ENCODE results near the gene CCDC177.

Gene CCDC177

DNA sequence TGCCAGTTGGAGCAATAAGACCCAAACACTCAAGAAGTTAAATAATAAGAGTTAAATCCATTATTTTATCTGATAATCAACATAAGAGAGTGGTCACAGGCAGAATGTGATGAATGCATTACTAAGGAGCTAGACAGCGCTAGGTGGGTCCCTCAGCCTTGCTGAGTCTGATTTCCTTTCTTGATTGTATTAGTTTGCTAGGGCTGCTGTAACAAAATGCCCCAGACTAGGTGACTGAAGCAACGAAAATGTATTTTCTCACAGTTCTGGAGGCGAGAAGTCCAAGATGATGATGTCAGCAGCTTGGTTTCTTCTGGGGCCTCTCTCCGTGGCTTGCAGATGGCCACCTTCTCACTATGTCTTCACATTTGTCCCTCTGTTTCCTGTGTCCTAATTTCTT, 8.2 kb upstream of the CCDC177 start:
- H3K4me3 ChIP-seq (ENCODE audit: low read depth, low read length) = no peak overlapping the region
- TF ChIP-seq, protein P1, sequence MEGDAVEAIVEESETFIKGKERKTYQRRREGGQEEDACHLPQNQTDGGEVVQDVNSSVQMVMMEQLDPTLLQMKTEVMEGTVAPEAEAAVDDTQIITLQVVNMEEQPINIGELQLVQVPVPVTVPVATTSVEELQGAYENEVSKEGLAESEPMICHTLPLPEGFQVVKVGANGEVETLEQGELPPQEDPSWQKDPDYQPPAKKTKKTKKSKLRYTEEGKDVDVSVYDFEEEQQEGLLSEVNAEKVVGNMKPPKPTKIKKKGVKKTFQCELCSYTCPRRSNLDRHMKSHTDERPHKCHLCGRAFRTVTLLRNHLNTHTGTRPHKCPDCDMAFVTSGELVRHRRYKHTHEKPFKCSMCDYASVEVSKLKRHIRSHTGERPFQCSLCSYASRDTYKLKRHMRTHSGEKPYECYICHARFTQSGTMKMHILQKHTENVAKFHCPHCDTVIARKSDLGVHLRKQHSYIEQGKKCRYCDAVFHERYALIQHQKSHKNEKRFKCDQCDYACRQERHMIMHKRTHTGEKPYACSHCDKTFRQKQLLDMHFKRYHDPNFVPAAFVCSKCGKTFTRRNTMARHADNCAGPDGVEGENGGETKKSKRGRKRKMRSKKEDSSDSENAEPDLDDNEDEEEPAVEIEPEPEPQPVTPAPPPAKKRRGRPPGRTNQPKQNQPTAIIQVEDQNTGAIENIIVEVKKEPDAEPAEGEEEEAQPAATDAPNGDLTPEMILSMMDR (conservative IDR thresholded peaks at IDR 0.05; ENCODE audit: low read depth, low read length) = no peak
- DNase-seq (ENCODE audit: low read depth) = no peak

DNA sequence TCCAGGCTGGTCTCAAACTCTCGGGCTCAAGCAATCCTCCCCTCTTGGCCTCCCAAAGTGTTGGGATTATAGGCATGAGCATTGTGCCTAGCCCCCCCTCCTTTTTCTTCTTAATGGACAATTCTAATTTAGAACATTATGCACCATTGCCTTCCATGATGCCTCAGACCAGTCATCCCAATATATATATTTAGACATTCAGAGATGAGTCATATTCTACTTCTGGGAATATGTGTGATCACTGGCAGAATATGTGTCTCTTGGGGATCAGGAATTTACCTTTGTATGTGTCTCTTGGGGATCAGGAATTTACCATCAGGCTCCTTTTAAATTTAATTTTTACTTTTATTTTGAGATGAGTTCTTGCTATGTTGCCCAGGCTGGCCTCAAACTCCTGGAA, 7.5 kb upstream of the CCDC177 start:
- DNase-seq (ENCODE audit: low read depth) = peak; percentile 44
- H3K4me3 ChIP-seq (ENCODE audit: low read depth, low read length) = no peak overlapping the region
- TF ChIP-seq, protein P1 (conservative IDR thresholded peaks at IDR 0.05; ENCODE audit: low read depth, low read length) = no peak

DNA sequence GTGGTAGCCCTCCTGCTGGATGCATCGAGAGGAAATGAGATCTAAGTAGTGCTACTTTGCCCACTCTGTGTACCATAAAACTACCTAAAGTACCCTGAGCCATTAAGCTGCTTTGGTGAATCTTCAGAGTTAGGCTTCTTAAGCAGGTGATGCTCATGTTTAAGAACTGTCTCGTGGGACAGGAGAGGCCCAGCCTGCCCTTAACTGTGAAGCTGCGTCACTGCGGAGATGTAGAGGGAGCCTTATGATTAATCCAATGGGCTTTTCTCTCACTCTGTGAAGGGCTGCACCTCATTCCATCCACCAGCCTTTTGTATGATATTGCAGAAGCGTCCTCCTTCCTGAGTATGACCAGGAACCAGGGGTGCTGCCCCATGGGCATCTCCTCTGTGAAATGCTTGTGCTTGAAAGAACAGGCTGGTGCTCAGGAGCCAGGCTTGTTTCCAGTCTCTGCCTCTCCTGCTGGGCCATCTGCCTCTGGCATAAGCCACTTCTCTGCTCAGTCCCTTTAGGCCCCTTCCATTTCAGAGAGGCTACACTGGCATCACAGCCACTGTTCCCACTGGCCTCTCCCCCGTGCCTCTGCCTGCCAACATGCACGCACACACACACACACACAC, 6.8 kb upstream of the CCDC177 start:
- DNase-seq (ENCODE audit: low read depth) = no peak
- TF ChIP-seq, protein P1 (conservative IDR thresholded peaks at IDR 0.05; ENCODE audit: low read depth, low read length) = no peak
- H3K4me3 ChIP-seq (ENCODE audit: low read depth, low read length) = no peak overlapping the region

GRCh38 chr14:69580009-69580577, 5.4 kb upstream of the CCDC177 start:
- peak; percentile 96 for DNase-seq (ENCODE audit: low read depth)
- TF ChIP-seq, protein P1 (conservative IDR thresholded peaks at IDR 0.05; ENCODE audit: low read depth, low read length) = peak; percentile 89
- H3K4me3 ChIP-seq (ENCODE audit: low read depth, low read length) = no peak overlapping the region

- DNase-seq (ENCODE audit: low read depth) = no peak
- TF ChIP-seq, protein P1 (conservative IDR thresholded peaks at IDR 0.05; ENCODE audit: low read depth, low read length) = no peak
- H3K4me3 ChIP-seq (ENCODE audit: low read depth, low read length) = no peak overlapping the region
These were observed 4.8 kb upstream of the CCDC177 start for GRCh38 chr14:69579476-69579875.

DNA sequence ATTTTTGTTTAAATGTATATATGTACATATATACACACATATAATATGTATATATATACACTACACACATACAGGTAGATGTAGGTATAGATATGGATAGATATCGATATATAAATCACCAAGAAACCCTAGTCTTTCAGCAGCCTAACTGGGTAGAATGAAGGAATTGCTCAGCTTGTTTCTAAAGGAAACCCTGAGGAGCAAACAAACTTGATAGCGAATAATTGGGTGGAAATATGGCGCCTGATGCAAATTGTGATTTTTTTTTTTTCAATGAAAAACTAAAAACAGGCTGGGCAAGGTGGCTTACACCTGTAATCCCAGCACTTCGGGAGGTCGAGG, 254 bp upstream of the CCDC177 start:
- no peak for DNase-seq (ENCODE audit: low read depth)
- H3K4me3 ChIP-seq (ENCODE audit: low read depth, low read length) = no peak overlapping the region
- TF ChIP-seq, protein P1 (conservative IDR thresholded peaks at IDR 0.05; ENCODE audit: low read depth, low read length) = no peak

DNA sequence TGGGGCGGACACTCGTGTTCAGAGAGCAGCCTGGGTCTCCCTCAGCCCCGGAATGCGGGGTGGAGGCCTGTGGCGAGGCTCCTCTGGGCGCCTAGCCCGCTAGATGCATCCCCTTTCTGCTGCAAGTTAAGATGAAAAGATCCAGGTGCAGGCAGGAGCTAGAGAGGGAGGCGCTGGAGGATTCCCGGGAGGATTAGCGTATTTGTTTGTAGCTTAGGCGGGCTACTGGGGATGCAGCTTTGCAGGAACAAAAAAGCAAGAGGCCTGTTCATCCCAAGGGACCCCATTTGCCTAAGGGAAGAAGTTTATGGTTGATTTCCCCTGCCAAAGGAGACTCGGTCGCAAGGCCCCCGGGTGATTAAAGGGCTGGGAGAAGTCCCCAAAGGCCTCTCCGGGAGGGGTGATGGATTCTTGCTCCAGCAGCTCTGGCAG, 824 bp downstream of the CCDC177 start:
- no peak for DNase-seq (ENCODE audit: low read depth)

More for the DNA sequence above, 824 bp downstream of the CCDC177 start:
- H3K4me3 ChIP-seq (ENCODE audit: low read depth, low read length) = no peak overlapping the region
- TF ChIP-seq, protein P1 (conservative IDR thresholded peaks at IDR 0.05; ENCODE audit: low read depth, low read length) = no peak

All from choroid plexus epithelial cell (primary cell).